Inflammatory macrophage treated with lipopolysaccharide for 4 hours (primary cell): ENCODE results near the gene SLC25A42.
A peak's percentile ranks its signal among the peaks of the same experiment; 100 is the strongest.
"Not testable (repeated sequence)": the region's sequence is repeated elsewhere in the genome, so short reads cannot be mapped to it uniquely, and the experiment has no call there.

Experiments used
- DNase-seq: peaks from one replicate; pipeline ENCODE4 v3.0.0-alpha.2; 2020

SLC25A42 gene

DNA sequence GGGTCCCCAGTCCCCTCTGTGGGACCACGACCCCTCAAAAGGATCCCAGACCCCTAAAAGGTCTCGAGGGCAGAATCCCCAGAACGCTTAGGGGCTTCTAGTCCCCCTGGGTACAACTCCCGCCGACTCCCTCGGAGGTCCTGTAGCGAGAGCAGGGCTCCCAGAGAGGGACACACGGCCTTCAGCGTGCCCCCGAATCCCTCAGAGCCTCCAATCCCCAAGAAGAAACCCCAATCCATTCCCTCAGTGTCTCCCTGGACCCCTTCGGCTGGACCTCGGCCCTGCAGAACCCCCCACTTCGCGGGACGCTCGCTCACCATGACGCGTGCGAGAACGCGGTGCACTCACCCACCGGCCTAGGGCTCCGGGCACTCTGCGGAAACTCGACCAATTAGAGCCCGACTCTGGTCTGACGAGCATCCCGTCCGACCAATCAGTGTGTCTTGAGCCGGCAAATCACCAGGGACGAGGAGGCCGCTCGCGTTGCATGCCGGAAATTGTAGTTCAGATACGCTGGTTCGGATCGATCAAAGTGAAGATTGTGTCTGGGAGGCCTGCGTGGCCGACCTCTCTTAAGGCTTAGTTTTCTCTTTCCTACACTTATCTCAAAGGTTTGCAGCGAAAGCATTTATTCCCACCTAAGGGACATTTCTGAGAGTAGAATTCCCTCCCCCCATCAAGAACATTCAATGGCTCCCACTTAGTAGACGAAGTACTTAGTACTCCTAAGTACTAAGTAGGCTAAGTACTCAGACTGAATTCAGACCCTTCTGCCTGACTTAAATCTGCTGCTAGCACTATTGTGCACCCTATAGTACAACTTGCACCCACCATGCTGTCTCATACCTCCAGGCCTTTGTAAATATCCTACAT, 74.6 kb downstream of the SLC25A42 start, which contains the start of gene TMEM161A:
Gene TMEM161A (minus strand): TSS at position 370 of the 873 bp plus-strand sequence. CDS start 50 bp downstream, at position 320.
- DNase-seq = peak; percentile 98

DNA sequence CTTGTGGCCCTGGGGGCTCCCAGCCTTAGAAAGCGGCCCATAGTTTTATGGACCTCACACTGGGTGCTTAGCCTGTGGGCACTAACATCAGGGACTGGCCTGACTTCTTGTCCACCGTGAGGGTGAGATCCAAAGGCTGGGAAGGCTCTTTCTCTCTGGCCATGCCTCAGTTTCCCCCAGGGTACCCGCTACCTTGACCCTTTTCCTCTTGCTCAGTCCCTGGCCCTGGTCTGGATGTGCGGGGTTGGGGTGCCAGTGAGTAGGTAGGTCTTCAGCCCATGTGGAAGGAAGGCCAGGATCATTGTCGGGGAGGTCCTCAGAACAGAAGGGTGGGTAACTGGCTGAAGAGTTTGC, 76.1 kb downstream of the SLC25A42 start:
- DNase-seq = no peak

DNA sequence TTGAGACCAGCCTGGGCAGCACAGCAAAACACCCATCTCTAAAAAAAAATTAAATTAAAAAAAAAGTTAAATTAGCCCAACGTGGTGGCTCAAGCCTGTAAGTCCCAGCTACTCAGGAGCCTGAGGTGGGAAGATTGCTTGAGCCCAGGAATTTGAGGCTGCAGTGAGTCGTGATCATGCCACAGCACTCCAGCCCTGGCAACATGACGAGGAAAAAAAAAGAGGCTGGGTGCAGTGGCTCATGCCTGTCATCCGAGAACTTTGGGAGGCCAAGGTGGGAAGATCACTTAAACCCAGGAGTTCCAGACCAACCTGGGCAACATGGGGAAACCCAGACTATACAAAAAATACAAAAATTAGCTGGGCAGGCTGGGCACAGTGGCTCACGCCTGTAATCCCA, 76.7 kb downstream of the SLC25A42 start:
- DNase-seq = no peak

DNA sequence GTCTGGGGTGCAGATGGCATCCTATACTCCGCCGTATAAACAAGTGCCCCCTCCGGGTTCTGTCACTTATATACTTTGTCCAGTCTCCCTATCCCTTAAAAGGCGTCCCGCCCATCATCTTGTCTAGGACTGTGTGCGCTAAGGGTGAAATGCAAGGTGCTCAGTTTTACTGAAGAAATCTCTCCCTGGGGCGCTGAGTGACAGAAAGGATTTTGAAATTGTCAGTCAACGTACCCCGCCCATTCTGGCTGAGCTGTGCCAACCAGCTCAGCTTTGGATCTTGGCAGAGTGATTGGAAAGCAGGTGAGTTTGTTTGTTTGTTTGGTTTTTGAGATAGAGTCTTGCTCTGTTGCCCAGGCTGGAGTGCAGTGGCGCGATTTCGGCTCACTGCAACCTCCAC, 78.6 kb downstream of the SLC25A42 start:
- no peak for DNase-seq

DNA sequence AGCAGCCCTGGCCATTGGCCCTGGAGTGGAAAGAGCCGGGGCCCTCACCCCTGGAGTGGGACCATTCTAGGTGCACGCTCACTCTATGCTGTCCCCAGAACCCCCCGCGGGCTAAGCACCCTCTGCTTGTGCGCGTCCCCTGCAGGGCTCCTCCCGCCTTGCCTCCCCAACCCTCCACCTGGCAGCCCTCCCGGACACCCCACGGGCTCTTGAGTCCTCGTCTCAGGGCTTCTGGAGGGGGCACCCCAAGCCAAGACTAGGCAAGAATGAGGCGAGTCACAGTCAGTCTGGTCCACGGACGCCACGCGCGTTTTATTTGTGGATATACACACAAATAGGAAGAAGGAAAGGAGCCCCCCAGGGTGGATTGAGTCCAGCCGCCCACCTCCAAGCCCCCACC, 81.5 kb downstream of the SLC25A42 start:
- no peak for DNase-seq

DNA sequence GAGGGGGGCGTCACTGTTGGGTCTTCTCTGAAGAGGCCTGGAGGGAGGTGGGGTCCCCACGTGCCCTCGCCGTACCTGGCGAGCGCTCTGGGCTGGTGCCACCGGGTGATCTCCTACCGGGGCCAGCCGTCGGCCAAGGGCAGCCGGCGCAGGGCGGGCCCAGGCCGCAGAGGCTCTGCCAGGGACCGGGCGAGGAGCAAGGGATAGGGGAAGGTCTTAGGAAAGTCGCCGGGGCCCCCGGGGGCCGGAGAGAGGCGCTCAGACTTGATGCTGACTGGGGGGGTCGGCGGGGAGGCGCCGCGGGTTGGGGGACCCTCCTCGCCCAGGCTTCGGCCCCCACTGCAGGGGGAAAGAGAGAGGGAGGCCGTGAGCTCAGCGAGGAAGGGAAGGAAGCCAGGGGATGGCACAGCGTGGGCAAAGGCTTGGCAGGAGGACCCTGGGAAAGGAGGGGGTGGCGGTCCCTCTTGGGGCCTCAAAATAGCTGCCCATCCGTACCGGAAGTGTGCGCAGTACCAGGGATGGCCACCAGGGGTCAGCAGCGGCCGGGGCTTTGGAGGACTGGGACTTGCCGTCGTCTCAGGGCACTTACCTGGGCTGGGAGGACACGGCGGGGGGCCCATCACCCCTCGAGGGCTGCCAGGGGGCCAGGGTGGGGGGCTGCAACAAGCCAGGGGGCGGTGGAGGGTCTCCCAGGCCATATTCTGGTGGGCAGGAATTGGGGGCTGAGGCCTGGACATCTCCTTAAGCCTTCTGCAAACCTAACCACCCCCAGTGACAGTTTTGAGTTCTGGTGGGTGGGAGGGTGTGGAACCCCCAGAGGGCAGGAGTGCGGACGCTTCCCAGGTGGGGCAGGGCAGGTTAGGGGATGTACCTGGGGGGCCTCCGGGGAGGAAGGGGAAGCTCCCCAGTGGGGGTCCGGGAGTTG, 82.2 kb downstream of the SLC25A42 start:
- DNase-seq = peak; percentile 44

DNA sequence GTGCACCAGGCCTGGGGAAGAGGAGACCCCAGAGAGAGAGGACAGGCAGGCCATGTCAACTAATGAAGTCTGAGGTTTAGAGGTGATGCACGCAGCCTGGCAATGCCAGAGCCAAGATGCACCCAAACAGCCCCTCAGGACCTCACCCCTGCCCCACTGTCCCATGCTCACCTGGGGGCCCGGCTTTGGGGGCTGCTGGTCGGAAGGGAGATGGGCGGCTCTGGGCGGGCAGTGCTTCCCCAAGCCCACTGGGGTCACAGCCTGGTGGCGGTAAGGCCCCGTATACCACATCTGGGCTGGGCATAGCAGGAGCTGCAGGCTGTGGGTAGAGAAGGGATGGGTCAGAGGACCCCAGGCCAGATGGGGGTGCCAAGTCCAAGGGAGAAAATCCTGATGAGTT, 83.1 kb downstream of the SLC25A42 start:
- no peak for DNase-seq

DNA sequence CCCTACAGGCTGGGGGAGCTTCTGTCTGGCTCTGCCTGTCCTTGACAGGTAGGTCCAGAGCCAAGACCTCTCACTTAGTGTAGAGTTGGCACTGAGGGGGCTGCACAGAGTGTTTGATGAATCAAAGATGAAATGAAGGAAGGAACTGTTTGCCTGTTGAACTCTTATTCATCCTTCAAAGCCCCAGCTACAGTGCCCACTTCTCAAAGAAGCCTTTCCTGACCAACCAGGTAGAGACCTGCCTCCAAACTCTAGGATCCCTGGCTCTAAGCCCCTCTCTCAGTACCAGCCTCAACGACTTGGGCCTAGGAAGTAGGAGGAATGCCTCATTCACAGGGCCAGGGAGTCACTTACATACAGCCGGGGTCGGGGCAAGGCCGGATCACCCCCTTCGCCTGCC, 83.5 kb downstream of the SLC25A42 start:
- no peak for DNase-seq

DNA sequence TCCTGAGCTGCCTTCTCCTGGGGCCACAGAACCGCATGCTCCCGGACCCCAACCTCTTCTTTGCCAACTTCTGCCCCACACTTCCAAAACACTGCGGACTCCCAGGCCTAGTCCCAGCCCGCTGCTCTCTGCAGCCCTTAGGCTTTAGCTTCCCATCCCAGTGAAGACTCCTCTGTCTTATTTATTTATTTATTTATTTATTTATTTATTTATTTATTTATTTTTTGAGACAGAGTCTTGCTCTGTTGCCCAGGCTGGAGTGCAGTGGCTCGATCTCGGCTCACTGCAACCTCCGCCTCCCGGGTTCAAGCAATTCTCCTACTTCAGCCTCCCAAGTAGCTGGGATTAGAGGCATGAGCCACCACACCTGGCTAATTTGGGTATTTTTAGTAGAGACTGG, 84.7 kb downstream of the SLC25A42 start:
- DNase-seq = not testable (repeated sequence)

DNA sequence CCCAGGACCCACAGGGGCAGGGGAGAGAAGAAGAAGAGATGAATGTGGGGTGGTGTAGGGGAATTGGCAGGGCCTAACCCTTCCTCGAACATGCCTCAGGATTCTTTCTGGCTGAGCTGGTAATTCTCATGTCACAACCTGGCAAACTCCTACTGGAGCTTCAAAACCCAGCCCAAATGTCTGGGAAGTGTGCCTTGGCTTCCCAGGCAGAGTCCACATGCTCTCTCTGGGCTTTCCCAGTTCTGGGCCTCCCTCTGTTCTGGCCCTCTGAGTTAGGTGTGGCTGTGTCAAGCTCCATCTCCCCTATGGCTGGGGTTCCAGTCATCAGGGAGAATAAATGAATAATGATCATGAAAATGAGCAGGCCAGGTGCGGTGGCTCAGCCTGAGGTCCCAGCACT, 85.6 kb downstream of the SLC25A42 start:
- no peak for DNase-seq

DNA sequence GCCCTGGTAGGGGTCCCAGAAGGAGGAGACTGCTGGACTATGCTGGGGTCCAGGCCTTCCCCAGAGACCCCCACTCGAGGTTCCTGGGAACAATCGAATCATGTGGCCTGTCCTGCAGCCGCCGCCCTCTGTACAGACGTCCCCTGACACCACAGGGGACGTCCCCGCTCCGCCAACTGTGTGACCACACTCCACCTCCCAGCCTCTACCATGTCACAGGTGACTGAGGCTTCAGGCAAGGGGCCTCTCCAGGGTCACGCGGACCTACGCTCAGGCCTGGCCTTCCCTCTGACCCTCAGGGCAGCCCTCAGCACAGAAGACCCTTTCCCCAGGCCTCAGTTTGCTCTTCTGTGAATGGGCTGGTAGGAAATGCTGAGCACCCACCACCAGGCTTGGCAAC, 87.6 kb downstream of the SLC25A42 start:
- DNase-seq = no peak

DNA sequence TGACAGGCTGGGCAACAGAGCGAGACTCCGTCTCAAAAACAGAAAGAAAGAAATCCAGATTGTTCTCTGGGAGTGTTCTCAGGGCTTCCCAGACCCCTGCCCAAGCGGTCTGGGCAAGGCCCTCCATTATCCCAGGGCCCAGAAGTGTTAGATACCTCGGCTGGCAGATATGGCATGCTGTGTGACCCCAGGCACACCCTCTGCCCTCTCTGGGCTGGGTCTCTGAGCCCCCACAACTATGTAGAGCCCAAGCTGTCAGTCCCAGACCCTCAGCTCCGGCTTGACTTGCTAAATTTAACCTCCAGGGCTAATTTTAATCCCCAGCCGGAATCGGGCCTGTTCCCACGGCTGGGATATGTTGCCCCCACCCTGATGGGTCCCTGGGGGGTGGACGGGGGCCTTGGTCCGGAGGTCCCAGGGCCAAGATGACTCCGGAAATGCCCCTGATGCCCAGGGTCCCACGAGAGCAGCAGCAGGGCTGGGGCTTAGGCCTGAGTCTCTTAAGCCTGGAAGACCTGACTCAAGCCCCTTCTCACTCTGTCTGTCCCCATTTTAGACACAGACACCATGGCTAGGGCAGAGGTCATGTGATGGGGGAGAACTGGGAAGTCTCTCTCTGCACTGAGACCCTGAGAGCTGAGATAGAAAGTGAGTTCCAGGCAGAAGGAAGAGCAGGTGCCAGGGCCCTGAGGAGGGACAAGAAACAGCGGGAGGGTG, 89.0 kb downstream of the SLC25A42 start:
- DNase-seq = no peak

DNA sequence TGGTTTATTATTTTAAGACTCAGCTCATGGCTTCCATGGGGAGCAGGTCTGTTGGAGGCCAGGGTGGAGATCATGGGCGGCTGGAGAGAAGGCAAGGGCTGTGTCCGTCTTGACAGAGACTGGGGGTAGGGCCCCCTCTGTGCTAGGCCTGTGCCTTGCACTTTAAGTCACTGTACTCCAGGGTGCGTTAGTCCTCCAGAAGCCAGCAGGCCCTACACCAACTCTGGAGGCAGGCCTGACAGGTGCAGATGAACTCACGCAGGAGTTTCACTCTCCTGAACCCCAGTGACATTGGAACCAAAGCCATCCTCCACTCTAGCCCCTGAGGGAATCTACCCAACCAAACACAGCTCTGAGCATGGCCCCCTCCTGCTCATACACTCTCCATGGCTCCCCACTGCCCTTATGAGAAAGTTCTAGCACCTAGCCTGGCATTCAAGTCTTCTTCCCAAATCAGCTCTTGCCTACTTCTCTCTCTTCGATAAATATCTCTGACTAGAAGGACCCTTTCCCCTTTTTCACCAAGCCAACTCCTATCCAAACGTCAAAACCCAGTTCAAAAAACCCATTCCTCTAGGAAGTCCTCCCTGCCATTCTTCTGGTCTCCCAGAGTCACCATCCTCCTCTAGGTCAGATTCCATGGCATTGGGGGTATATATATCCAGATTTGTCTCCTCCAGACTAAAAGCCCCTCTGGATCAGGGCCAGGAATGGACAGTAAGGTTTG, 91.1 kb downstream of the SLC25A42 start:
- DNase-seq = no peak

DNA sequence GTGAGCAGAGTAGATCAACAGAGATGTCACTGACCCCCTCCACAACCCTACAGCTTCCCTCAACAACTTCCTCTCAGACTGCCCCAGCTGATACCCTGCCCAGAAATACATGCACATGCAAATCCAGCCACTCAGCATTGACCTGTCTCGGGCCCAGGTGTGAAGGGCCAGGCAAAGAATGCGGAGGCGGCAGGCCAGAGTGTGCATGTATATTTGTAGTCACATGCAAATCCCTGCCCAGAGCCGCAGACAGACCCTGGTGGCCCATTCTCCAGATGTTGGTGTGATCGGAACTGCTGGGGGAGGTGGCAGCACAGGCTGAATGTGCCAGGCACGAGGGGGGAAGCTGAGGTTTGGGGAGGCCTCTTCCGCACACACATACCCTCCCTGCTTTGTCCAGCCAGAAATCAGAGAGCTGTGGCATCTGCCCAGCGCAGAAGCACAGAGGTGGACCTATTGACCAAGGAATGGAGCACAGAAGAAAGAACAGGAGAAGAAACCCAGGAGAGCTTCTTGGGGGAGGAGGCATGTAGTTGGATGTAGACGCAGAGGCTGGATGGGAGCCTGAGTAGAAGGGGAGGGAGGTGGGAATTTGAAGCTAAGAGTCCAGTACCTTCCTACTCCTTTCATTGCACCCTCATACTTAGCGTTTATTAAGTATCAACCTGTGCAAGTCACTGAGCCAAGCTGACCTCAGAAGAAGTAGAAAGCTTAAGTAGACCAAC, 91.9 kb downstream of the SLC25A42 start:
- DNase-seq = no peak

DNA sequence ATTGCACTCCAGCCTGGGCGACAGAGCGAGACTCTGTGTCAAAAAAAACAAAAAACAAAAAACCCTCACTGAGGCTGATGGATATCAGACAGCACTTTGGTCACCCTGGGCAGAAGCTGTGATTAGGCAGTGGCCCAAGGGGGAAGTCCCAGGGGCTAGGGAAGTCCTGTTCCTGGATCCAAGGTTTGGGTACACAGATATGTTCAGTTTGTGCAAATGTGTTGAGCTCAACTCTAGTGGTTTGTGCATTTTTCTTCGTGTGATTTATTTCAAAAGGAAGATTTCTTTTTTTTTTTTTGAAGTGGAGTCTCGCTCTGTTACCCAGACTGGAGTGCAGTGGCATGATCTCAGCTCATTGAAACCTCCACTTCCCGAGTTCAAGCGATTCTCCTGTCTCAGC, 94.0 kb downstream of the SLC25A42 start:
- DNase-seq = no peak

DNA sequence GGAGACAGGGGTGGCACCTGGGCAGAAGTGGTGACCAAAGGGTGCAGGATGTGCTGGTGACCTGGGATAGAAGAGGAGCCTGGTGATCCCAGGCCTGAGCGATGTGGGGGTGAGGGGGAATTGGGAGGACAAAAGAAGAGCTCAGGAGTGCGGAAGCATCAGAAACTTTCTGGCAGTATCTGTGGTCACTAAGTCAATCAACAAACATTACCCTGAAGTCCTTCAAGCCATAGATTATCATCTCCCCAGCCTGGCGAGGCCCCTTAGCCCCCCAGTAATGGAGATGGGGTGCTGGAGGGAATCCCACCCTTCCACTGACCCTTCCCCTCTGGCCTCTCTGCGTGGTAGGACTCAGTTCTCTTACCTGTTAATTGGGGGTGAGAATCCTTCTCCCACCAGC, 95.7 kb downstream of the SLC25A42 start:
- no peak for DNase-seq

DNA sequence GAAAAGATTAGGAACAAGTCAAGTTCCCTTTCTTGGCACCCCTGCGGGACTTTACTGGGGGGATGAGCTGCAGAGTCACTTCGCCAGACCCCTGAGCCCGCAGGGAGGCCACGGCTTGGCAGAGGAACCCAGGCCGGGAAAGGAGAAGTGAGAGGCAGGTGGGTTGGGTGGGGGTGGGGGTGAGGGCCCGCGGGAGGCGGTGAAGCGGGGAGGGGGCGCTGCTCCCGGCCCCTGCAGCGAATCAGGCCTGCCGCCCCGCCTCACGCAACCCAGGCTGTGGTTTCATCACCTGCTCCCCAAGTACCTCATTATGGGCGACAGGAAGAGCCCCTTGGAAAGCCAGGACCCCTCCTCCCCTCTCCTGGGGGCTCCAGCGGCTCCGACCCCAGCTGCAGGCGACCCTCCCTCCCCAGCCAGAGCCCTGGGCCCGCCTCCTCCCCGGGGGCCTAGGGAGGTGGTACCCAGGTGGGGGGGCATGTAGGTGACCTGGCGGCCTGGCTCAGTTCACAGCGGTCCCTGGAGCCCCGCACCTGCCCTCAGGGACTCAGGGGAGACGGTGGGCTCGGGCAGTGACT, 96.8 kb downstream of the SLC25A42 start:
- no peak for DNase-seq

DNA sequence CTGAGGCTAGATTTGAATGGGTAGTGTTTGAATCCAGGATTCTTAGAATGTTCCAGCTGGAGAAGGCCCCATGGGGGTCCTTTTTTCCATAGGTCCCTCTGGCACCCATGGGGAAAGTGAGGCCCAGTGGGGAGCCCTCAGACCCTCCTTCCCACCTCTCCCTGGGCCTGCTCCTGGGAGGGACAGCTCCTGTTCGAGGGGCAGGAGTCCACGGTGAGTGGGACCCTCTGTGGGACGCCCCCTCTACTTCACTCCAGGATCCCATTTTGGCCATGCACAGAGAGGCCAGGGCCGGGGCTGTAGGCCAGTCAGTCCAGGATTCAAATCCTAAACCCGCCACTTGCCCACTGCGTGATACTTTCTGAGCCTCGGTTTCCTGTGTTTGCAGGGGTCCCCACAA, 98.7 kb downstream of the SLC25A42 start:
- no peak for DNase-seq
